OCI-LY1 (cell line): ENCODE data around the gene ANKRD33B.

Experiments used
- CTCF ChIP-seq: fragments of 200-600 bp; sonication (generic), shearing (Covaris generic); IDR thresholded peaks from 2 replicates; pipeline ENCODE4 v1.5.1; 2017; ENCODE audit warnings: mild to moderate bottlenecking, antibody characterized with exemption, low read length, moderate library complexity, mixed read lengths
- EZH2 ChIP-seq: fragments of 200-600 bp; sonication (generic), shearing (Covaris generic); IDR thresholded peaks from 2 replicates; pipeline ENCODE4 v1.8.0; 2017; ENCODE audit warnings: borderline replicate concordance, mixed run types, mild to moderate bottlenecking, antibody characterized with exemption, low read length, moderate library complexity, mixed read lengths

GRCh38 chr5:10674582-10674981 lies 110.7 kb downstream of the ANKRD33B start:
- no peak for TF ChIP-seq CTCF
- TF ChIP-seq EZH2: no peak
